Measurements from ENCODE around the gene TCTA. TPM values are rescaled to one million over a fixed set of nuclear protein-coding genes. Genes with fewer than 3 reads are reported as not detected.
A peak's percentile ranks its signal among the peaks of the same experiment; 100 is the strongest.

Gene TCTA
- total and polyA plus RNA-seq, 2 donors (not counting 3 experiments of a cell fraction or from before 2014, with no cell fraction given) = 21.9 to 32.3 TPM

DNA sequence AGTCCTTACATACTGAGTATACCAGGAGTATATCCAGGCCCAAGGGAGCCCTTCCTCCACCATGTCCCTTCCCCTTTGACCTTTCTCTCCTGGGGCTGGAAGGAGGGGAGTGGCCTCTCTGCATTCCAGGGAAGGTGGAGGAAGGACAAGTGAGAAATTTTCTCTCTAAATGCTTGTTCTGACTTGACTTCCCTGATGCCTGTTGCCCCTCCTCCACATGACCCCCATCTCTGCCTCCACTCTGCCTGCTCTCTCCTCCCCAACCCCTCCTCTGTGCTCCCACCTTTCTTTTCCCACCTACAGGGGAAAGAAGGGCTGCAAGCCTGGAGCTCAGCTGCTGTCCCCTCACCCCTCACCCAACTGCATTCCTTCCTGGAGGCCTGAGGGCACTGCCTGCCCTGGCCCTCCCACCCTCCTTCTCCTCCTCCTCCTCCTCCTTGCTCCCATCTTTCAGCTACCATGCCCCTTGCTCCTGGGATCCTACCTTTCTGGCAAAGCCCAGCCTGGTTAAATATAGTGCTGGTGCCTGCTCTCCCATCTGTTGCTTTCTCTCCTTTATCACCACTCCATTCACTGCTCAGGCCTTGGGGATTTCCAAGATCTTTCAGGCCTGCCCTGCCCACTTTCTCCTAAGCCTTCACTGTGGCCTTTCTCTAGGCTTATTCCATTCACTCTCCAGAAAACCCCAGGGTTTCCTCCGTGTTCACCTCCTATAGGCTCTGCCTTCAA is 49.4 kb downstream of the TCTA start:
- Histone ChIP-seq H3K9me3 (replicated peaks; ENCODE audit: control insufficient read depth, insufficient read depth, low read length) (no peaks in the 10 kb centered on the region), H3K4me1 (ENCODE audit: control insufficient read depth, extremely low read depth, insufficient read depth, low read length) (no peaks in the 10 kb centered on the region), H3K4me2 (ENCODE audit: insufficient read depth, low read length) (no peak overlapping the region), H3K4me3 (replicated peaks in 1 of 3; ENCODE audit: insufficient read depth in 1 of 3, low read depth in 1 of 3, low read length in 3 of 3) (no peak overlapping the region), H3K36me3 (ENCODE audit: control insufficient read depth in 2 of 2, extremely low read depth in 1 of 2, insufficient read depth in 2 of 2, low read length in 2 of 2) (no peaks in the 10 kb centered on the region), H3K79me2 (ENCODE audit: control insufficient read depth, insufficient read depth, low read length) (no peaks in the 10 kb centered on the region), H2AFZ (ENCODE audit: low read depth, low read length) (peak overlapping the region; percentile 25), H3K27ac (ENCODE audit: insufficient read depth, low read depth, low read length) (no peak overlapping the region), H4K20me1 (replicated peaks; ENCODE audit: control insufficient read depth, extremely low read depth, insufficient read depth, low read length) (no peaks in the 10 kb centered on the region), H3K27me3 (ENCODE audit: control insufficient read depth in 2 of 2, insufficient read depth in 2 of 2, low read length in 2 of 2) (no peaks in the 10 kb centered on the region), H3K9ac (replicated peaks; ENCODE audit: extremely low read depth, insufficient read depth, low read length) (no peak overlapping the region), H3K9me1 (replicated peaks; ENCODE audit: control insufficient read depth, extremely low read depth, insufficient read depth, low read length) (no peaks in the 10 kb centered on the region)
- no peak for DNase-seq (ENCODE audit: low read depth, low spot score)
- intact Hi-C loops (cut with micrococcal nuclease) = no loop called here
- TF ChIP-seq JUN (IDR thresholded peaks at IDR 0.05; ENCODE audit: borderline replicate concordance, insufficient read depth, insufficient read length, low read depth) (no peak), POLR2A (IDR thresholded peaks at IDR 0.05; ENCODE audit: low read depth, low read length) (no peak), EZH2 (IDR thresholded peaks at IDR 0.05; ENCODE audit: borderline replicate concordance, low read depth, low read length, severe bottlenecking) (no peak), POLR2AphosphoS5 (IDR thresholded peaks at IDR 0.05; ENCODE audit: insufficient read depth, low read depth, low read length) (no peak), FOS (IDR thresholded peaks at IDR 0.05; ENCODE audit: borderline replicate concordance, insufficient read depth, low read length) (no peak), MYC (IDR thresholded peaks at IDR 0.05; ENCODE audit: low read depth, low read length) (no peak), GATA2 (IDR thresholded peaks at IDR 0.05; ENCODE audit: insufficient read depth, insufficient read length, low read depth, low read length) (no peak)
- TF ChIP-seq, protein P1, sequence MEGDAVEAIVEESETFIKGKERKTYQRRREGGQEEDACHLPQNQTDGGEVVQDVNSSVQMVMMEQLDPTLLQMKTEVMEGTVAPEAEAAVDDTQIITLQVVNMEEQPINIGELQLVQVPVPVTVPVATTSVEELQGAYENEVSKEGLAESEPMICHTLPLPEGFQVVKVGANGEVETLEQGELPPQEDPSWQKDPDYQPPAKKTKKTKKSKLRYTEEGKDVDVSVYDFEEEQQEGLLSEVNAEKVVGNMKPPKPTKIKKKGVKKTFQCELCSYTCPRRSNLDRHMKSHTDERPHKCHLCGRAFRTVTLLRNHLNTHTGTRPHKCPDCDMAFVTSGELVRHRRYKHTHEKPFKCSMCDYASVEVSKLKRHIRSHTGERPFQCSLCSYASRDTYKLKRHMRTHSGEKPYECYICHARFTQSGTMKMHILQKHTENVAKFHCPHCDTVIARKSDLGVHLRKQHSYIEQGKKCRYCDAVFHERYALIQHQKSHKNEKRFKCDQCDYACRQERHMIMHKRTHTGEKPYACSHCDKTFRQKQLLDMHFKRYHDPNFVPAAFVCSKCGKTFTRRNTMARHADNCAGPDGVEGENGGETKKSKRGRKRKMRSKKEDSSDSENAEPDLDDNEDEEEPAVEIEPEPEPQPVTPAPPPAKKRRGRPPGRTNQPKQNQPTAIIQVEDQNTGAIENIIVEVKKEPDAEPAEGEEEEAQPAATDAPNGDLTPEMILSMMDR (IDR thresholded peaks at IDR 0.05; ENCODE audit: extremely low read depth in 1 of 2, insufficient read depth in 1 of 2, low read depth in 1 of 2, low read length in 2 of 2) = no peak
- TF ChIP-seq, protein P2, sequence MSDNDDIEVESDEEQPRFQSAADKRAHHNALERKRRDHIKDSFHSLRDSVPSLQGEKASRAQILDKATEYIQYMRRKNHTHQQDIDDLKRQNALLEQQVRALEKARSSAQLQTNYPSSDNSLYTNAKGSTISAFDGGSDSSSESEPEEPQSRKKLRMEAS (IDR thresholded peaks at IDR 0.05; ENCODE audit: insufficient read depth, insufficient read length) = no peak
- dilution Hi-C loops (cut with MboI; ENCODE audit: extremely low pct_ligation_motif_present, low sequenced_read_pairs) = no loop called here
- POLR2A ChIA-PET = no interaction called here
- FAIRE-seq = no peak
- CTCF ChIA-PET = interaction anchor here (1.1 kb wide), 1 partner anchor 12 kb away, joined by 4 read pairs; no protein-coding TSS in a partner anchor
- no TSS peak for BruUV-seq (replicated peaks)

Data from endothelial cell of umbilical vein (primary cell).